Progenitor cell of endocrine pancreas (in vitro differentiated cells): Measurements from ENCODE around the gene PICK1. TPM values are rescaled to one million over a fixed set of nuclear protein-coding genes. Genes with fewer than 3 reads are reported as not detected.

ENCODE experiments used
- DNase-seq: peaks from one replicate; pipeline ENCODE4 v3.0.0; 2021; ENCODE audit warnings: low spot score; ENCODE audit not compliant: unreplicated experiment
- H3K27ac Mint-ChIP-seq: 2 replicates; pipeline ENCODE4 v1.8.0; 2021; ENCODE audit warnings: mild to moderate bottlenecking, moderate library complexity, mixed read lengths
- H3K27me3 Mint-ChIP-seq: 2 replicates; pipeline ENCODE4 v1.8.0; 2021; ENCODE audit warnings: mixed read lengths
- H3K36me3 Mint-ChIP-seq: 2 replicates; pipeline ENCODE4 v1.8.0; 2022; ENCODE audit warnings: mixed read lengths; ENCODE audit not compliant: insufficient read depth
- H3K4me1 Mint-ChIP-seq: 2 replicates; pipeline ENCODE4 v1.8.0; 2021; ENCODE audit warnings: low read depth, mixed read lengths
- H3K4me3 Mint-ChIP-seq: 2 replicates; pipeline ENCODE4 v1.8.0; 2021; ENCODE audit warnings: low read depth, mild to moderate bottlenecking, moderate library complexity, mixed read lengths
- H3K9me3 Mint-ChIP-seq: 2 replicates; pipeline ENCODE4 v1.8.0; 2021; ENCODE audit warnings: low read depth, mixed read lengths
- total RNA-seq: library from RNA; stranded (reverse); gene quantifications from 2 replicates; pipeline ENCODE4 v1.2.1, GENCODE V29; 2021
- TF ChIP-seq, protein P1 (sequence below): fragments of 200-600 bp; sonication (generic); IDR thresholded peaks from one replicate; pipeline ENCODE4 v1.5.0; 2021; ENCODE audit warnings: antibody characterized with exemption, mild to moderate bottlenecking; ENCODE audit not compliant: unreplicated experiment

PICK1 gene
- total RNA-seq, 1 donor from 2014 or later, result 67.3 TPM

DNA sequence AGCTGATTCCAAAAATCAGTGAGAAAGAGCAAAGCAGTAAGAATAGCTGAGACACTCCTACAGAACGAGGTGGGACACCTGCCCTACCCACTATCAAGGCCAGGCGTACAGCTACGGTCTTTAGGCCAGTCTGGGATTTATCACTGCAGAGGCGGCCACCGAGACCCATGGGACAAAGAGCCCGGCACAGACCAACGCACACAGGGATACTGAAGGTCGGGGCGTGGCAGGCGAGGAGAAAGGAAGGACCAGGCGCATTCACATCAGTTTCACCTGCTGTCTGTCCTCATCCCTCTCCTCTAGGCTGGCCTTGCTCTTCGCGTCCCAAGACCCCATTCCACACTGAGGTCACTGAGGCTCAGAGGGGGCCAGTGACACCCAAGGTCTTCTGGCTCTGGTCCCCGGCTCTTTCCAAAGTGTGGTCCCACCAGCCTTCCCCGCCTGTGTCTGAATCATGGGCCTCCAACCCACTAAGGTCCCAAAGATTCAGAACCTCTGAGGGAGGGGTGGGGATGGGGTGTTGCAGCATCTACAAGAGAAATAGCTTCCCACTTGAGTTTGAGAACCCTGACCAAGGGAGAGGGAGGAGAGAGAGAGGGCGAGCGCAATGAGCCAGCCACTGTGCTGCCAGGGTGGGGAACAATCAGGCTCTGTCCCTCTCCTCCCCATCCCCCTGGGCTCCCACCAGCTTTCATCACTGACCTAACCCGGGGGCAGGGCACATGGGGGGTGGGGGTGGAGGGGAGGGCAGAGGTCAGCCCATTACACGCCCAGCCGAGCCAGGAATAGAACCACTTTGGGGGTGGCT, 7.2 kb upstream of the PICK1 start:
- Mint-ChIP-seq H3K4me1 (no peaks in the 10 kb centered on the region), H3K36me3 (no peaks in the 10 kb centered on the region), H3K27ac (no peak overlapping the region), H3K9me3 (no peaks in the 10 kb centered on the region), H3K27me3 (peaks cover 5% of the 10 kb centered on the region), H3K4me3 (no peak overlapping the region)
- DNase-seq, result no peak
- TF ChIP-seq, protein P1, sequence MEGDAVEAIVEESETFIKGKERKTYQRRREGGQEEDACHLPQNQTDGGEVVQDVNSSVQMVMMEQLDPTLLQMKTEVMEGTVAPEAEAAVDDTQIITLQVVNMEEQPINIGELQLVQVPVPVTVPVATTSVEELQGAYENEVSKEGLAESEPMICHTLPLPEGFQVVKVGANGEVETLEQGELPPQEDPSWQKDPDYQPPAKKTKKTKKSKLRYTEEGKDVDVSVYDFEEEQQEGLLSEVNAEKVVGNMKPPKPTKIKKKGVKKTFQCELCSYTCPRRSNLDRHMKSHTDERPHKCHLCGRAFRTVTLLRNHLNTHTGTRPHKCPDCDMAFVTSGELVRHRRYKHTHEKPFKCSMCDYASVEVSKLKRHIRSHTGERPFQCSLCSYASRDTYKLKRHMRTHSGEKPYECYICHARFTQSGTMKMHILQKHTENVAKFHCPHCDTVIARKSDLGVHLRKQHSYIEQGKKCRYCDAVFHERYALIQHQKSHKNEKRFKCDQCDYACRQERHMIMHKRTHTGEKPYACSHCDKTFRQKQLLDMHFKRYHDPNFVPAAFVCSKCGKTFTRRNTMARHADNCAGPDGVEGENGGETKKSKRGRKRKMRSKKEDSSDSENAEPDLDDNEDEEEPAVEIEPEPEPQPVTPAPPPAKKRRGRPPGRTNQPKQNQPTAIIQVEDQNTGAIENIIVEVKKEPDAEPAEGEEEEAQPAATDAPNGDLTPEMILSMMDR, result no peak

DNA sequence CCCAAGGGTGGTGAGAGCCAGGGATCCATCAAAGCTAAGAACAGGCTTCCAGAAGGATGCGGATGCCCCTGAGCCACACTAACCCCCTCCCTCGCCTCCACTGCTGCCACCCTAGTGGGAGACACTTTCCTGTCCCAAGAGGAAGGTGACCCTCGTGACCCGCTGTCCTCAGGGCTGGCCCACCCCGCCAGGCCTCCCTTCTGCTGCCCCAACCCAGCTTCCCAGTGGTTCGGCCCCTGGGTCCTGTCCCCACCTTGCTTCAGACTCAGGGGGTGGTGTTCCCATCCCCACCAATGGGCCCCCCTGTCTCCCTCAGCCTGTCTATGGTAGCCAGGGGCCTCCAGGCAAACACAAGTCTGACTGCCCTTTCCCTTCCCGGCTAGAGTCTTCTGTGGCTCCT, 6.5 kb upstream of the PICK1 start:
- Mint-ChIP-seq H3K36me3 (no peaks in the 10 kb centered on the region), H3K27ac (no peak overlapping the region), H3K9me3 (no peaks in the 10 kb centered on the region), H3K4me1 (no peaks in the 10 kb centered on the region), H3K27me3 (peaks cover 5% of the 10 kb centered on the region), H3K4me3 (no peak overlapping the region)
- no peak for DNase-seq
- TF ChIP-seq, protein P1, result no peak

DNA sequence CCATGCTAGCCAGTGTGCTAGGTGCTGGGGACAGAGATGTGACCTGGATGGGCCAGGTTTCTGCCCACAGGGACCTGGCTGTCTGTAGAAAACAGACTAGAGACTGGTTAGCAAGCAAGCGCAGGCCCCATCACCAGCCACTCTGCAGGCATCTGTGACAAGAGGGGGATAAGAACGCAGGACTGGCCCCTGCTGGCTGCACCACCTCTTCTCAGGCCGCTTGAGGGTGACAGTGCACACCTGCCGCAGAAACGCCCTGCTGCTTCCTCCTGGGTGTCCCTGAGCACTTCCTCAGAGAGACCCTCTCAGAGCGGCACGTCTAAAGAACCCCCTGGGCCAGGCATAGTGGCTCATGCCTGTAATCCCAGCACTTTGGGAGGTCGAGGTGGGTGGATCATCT, 5.9 kb upstream of the PICK1 start:
- TF ChIP-seq, protein P1, result no peak
- Mint-ChIP-seq H3K36me3 (no peaks in the 10 kb centered on the region), H3K4me3 (no peak overlapping the region), H3K27ac (no peak overlapping the region), H3K4me1 (no peaks in the 10 kb centered on the region), H3K27me3 (peaks cover 5% of the 10 kb centered on the region), H3K9me3 (no peaks in the 10 kb centered on the region)
- DNase-seq, result no peak

DNA sequence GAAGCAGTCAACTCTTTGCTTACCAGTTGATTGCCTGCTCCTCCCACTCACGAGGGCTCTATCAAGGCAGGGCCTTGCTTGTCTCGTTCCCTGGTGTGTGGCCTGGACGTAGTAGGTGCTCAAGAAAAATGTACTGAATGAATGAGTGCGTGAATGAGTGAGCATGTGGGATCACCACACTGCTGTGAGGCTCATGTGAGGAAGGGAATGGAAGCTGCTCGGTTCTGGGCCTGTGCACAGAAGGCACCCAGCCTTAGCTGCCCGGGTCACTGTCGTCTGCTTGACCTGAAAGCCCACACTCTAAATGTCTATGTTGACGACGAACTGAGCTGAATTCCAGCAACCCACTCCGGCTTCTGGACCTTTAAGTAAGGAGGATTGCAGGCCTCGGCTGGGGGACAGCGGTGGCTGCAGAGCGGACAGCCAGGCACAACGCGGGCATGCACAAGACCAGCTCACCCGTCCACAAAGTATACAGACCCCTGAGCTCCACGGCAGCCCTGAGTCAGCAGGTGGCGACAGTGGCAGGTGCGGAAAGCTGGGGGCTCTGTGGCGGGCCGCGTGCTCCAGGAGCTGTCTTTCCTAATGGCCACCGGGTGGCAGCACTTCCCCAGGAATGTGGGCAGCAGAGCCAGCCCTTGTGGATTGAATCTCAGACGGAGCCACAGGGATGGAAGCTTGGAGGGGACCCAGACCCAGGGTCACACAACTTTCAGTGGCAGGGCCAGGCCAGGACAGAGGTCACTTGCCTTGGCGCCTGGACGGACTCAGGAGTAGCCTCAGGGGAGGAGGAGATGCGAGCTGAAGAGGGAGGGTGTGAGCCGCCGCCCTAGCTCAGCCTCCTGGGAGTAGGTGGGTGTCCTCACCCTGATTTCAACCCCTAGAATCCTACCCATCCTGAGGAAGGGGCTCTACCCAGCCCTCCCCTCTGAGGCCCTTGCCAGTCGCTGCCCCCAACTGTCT, 5.0 kb upstream of the PICK1 start:
- Mint-ChIP-seq H3K9me3 (no peaks in the 10 kb centered on the region), H3K27me3 (peaks cover 5% of the 10 kb centered on the region), H3K4me1 (no peaks in the 10 kb centered on the region), H3K27ac (no peak overlapping the region), H3K36me3 (no peaks in the 10 kb centered on the region), H3K4me3 (no peak overlapping the region)
- TF ChIP-seq, protein P1, result peak; percentile 97
- DNase-seq, result peak; percentile 80

DNA sequence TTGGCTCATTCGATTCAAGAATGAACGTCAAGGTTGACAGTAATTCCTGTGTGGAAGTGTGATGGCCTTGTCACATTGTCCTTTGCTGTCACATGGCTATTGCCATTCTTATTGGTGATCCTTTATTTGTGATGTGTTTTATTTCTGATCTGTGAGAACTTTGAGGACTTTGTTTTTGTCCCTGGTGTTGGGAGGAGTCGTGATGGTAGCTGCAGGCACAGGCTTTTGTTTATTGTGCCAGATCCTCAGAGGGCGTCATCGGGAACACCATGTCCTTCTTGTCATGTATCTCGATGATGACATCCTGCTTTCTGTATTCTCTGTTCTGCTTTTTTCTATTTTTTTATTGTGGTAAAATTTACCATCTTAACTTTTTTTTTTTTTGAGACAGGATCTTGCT, 5.6 kb downstream of the PICK1 start:
- Mint-ChIP-seq H3K27ac (no peak overlapping the region), H3K9me3 (no peaks in the 10 kb centered on the region), H3K4me3 (no peak overlapping the region), H3K27me3 (no peaks in the 10 kb centered on the region), H3K4me1 (peaks cover 6% of the 10 kb centered on the region), H3K36me3 (peaks cover 24% of the 10 kb centered on the region)
- DNase-seq, result no peak
- TF ChIP-seq, protein P1, result no peak
